GM19452 (cell line): ENCODE results near the gene PON1.

Experiments
- ATAC-seq: cut with Tn5 transposase; IDR thresholded peaks from one replicate; pipeline ENCODE4 v1.9.1; 2021; ENCODE audit not compliant: unreplicated experiment

The PON1 gene

DNA sequence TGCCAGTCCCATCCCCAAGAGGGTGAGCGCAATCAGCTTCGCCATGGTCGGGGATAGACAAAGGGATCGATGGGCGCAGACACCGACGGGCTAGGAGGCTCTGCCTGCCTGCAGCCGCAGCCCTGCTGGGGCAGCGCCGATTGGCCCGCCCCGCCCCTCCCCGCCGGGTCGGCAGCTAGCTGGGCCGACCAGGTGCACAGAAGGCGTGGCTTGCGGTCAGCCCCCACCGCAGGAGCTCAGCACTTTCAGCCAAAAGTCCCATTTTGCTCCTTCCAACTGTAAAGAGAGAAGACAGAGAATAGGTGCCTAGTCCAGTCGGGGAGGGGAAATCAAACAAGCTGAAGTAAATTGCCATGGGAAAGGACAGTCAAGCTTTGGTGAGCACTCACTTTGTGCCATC, at the start of gene PON1:
PON1 (minus strand) TSS at position 102 of the 400 bp plus-strand sequence; CDS start at position 45, 57 bp downstream.
- no peak for ATAC-seq

DNA sequence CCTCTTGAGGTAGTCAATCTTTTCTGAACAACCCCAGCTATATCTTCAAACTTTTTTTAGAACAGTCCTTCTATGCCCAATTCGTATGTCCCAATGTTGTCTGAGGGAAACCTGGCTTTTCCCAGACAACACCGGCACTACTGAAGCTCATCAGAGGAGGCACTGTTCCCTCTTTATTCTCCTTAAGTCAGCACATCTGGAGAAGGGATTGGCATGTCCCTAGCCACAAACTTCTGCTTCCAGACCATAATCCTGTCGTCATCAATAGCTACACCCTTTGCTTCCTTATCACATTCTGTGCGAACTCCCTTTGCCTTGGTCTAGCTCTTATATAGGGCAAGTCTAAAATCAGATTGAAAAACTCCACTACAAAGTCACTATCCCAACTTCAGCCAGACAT, 49.0 kb upstream of the PON1 start:
- ATAC-seq: no peak

DNA sequence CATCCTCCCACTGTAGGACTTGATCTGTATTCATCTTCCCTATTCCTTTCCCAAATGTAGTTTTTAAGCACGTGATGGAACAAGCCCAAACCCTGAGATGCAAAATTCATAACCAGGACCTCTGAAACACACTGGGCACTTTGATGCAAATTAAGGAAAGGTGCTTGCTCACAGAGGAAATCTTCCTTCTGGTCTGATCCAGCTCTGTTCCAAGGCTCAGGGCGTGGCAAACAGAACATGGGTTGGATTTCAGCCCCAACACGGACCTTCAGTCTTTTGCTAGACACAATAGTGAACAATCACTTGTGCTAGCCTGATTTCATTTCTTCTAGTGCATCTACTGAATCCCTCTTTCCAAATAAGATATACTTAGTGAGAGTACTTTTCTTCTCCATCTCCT, 43.9 kb upstream of the PON1 start:
- ATAC-seq: no peak

DNA sequence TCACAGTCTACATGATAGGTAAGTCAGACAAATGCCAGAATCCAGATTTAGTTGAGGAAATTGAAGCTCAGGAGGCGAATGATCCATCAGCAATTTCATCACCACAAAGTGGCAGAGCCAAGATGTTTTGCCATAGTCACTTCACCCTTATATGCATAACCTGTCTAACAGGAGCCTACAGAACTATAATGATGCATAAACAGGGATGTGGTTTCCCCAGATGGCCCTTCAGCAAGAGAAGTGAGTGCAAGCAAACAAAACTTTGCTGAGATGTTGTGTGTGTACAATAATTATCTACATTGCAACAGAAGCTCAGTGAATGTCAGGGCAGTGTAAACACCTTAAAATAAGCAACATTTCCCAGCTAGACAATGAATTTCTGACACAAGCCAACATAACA, 43.3 kb upstream of the PON1 start:
- no peak for ATAC-seq

- no peak for ATAC-seq
Measured at GRCh38 chr7:95365151-95365550, 40.8 kb upstream of the PON1 start.

DNA sequence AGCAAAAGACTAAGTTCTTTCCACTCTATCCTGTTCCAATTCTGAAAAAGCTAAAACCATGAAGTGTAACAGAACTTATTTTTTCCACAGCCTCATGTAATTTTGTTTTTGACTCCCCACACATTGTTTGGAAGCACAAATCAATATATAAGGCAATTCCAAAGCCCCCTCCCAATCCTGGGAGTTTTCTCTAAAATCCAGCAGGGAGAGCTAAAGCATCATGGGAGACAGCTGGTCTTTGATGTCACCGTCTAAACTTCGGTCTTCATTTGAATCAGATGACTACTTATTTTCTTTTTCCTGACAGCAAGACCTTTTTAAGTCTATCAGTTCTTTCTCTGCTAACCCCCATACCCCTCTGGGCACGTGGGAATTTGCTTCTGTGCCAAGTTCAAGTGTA, 33.3 kb upstream of the PON1 start:
- ATAC-seq: no peak

DNA sequence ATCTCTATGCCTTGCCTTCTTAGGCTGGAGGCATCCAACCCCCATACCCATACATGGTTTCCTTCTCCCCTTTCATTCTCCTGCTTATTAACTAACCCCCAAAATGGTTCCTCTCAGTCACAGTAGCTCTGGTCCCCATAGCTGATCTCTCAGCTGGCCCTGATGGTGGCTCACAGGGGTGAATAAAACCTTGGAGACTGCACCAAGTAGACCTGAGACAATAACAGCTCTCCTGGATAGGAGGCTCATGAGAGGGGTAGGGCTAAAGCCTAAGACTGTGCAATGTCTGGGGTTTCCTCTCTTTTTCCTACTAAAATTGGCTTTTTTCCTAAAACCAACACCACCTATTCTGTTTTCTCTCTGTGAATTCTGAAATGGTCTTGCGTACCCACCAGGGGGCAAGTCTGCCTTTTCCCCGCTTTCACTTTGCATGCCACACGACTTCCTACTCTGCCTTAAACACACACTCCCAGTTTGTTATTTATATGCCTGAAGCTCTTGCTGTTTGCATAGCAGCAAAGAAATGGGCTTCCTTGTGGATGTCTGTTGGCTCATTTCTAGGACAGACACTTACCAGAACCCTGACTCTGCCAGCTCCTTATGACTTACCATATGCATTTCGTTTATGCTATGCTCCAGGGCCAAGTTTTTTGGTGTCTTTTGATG, 18.4 kb upstream of the PON1 start:
- ATAC-seq: no peak

- ATAC-seq: no peak
Measured at GRCh38 chr7:95342029-95342428, 17.7 kb upstream of the PON1 start.

DNA sequence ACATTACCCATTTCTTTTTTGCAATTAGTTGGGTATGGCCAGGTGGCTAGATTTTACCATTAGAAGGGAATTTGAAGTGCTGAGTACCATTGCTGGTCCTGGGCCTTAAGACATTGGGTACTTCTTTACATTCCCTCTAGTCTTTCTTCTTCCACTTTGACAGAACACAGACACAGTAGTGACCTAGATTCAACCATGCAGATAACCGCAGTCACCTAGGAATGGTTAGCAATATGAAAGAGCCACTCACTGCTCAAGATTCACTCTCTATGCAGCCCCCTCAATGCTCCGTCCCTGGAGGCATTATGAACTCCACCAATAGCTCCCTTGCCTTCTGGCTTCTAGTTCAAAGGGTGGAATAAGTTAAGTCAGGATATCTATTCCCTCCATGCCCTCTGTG, 16.2 kb upstream of the PON1 start:
- no peak for ATAC-seq

GRCh38 chr7:95338832-95339231, 14.5 kb upstream of the PON1 start:
- no peak for ATAC-seq

DNA sequence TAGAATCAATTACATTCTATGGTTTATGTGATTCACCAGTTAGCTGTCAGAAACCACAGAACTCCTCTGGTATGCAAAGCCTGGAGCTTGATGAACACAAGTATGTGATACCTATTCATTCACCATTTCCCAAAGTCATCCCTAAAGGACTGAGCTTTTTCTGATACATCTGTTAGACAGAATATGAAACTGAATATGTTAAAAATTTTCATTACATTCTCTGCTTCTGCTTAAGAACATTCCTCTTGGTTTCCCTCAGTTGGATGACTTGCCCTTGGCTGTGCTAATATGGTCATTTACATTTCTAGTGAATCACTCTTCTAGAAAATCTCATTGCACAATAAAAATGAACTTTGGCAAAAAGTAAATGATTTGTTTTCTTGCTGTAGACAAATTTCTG, 10.8 kb upstream of the PON1 start:
- ATAC-seq: no peak

DNA sequence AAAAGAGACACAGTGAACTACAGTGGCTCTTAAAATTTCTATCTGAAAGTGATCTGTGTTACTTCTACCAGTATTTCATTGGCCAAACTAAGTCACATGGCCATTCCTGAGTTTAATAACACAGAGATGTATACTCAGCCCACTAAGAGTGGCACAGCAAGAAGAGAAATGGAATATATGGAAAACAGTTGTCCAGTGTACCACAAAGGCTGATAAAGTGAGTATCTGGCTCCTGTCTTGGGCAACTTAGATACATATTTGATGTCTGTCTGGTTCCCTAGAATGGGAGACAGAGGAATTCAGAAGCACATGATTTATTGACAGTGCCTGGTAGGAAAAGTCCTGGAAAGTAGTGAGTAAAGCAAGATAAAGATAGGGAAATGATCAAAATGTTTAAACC, 10.1 kb upstream of the PON1 start:
- ATAC-seq: no peak

- peak; percentile 37 for ATAC-seq
Measured at GRCh38 chr7:95330961-95331337, 6.6 kb upstream of the PON1 start.

DNA sequence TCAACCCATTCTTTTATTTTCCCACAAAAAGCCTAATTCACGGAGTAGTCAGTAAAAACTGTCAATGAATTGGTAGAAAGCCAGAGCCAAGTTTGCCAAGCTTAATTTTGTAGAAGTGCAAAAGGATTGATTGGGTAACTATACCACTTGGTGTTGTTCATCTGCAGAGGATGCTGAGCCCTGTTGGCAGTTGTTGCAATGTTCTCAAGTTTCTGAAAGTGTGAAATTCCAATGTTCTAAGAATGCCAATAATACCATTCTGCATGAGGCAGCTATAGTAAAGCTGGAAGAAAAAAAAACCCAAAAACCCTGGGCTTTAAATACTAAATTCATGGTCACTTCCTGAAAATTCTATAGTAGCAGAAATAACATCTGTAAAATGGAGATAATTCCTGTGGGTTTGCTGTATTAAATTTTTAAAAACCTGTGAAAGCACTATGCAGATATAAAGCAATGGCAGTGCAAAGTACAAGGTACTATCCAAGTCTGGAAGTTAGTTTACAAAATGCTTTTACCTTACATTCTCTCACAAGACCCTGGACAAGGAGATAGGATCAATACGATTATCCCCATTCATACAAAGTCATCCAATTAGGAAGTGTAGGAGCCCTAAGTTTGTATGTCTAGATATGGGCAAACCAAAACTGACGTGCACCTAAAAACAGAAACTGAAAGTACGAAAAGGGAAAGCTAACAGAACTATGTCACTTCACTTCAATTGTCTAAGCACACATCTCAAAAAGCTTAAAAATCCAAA, 6.0 kb upstream of the PON1 start:
- peak; percentile 93 for ATAC-seq

GRCh38 chr7:95327356-95327755, 3.0 kb upstream of the PON1 start:
- no peak for ATAC-seq

- no peak for ATAC-seq
Measured at GRCh38 chr7:95323410-95324129, 762 bp downstream of the PON1 start.

- ATAC-seq: no peak
Measured at GRCh38 chr7:95322854-95323253, 1.5 kb downstream of the PON1 start.

- no peak for ATAC-seq
Measured at GRCh38 chr7:95322396-95322795, 1.9 kb downstream of the PON1 start.

DNA sequence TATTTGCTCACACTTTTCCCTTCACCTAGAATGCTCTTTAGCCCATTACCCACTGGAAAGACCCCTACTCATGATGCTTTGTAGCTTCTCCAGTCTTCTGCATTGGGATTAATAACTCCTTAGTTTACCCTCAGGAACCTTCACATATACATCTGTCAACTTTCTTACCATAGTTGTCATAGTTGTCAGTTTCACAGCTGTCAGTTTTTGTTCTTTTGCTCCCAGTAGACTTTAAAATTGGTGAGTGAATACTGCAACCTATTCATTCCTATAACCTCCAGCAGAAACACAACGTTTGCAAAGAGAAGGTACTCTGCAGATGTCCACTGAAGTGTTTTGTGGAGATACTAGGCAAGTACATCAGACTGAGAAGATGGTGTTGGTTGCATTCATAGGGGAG, 2.6 kb downstream of the PON1 start:
- ATAC-seq: no peak

DNA sequence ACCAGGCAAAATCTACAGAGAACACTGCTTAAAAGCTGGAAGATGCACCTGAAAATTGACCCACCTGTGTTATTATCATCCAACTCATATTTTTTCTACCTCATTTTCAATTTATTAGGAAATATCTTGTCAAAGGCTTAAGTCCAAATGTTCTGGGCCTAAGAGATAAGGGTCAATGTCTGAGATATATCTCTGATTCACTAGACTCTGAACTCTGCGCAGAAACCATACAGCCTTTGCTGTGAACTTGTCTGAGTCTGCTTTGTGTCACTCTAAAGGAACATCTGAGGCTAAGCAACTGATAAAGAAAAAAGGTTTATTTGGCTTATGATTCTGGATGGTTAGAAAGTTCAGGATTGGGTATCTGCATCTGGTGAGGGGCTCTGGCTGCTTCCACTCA, 3.7 kb downstream of the PON1 start:
- ATAC-seq: no peak

- ATAC-seq: no peak
Measured at GRCh38 chr7:95319570-95319969, 4.8 kb downstream of the PON1 start.

DNA sequence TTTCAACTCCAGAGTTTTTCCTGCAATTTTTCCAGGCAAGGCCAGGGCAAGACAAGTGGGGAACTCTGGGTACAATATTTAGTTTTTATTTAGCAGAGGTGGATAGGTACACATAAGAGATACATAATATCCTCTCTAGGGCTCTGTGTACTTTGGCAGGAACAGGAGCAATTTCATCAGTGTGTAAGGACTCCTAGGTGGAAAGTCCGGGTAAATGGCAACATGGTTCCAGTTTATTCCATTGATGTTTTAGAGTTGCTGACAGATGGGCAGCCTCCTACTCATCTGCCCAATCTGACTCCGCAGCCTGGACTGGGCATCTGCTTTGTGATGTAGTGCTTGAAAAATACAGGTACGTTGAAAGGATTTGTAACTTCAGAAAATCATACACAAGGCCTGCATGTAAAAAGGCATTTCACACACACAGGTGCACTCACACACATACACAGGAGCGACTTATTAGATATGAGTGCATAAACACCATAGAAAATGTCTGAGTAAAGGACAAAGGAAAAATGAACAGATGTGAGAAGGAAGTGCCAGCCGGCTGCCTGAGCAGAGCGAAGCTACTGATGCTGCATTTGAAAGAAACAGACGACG, 5.7 kb downstream of the PON1 start:
- ATAC-seq: no peak
